ENCODE measurements around the gene AFF4. TPM values are rescaled to one million over a fixed set of nuclear protein-coding genes. Genes with fewer than 3 reads are reported as not detected.
"Not testable (repeated sequence)": the region's sequence is repeated elsewhere in the genome, so short reads cannot be mapped to it uniquely, and the experiment has no call there.

The AFF4 gene
- total RNA-seq, 1 donor, result 83.2 TPM

- H3K79me2 ChIP-seq (ENCODE audit: insufficient read depth, low read length), result no peaks in the 10 kb centered on the region
- H3K4me3 ChIP-seq (ENCODE audit: insufficient read depth, low read length), result no peak overlapping the region
- no peaks in the 10 kb centered on the region for H3K36me3 ChIP-seq (ENCODE audit: insufficient read depth, low read length)
- H3K27ac ChIP-seq (ENCODE audit: low read depth, low read length), result no peak overlapping the region
- no peaks in the 10 kb centered on the region for H4K20me1 ChIP-seq (ENCODE audit: insufficient read depth, low read length)
- peaks cover 2% of the 10 kb centered on the region for H3K4me1 ChIP-seq (ENCODE audit: insufficient read depth, low read length)
- no peak overlapping the region for H2AFZ ChIP-seq (ENCODE audit: low read length)
- no peaks in the 10 kb centered on the region for H3K27me3 ChIP-seq (ENCODE audit: insufficient read depth, low read length)
- H3K4me2 ChIP-seq (ENCODE audit: insufficient read depth, low read length), result no peak overlapping the region
- no peak for DNase-seq (ENCODE audit: insufficient read length, low spot score, missing footprints)
- no peaks in the 10 kb centered on the region for H3K9me3 ChIP-seq (ENCODE audit: low read depth, low read length)
- no peak for TF ChIP-seq CTCF (IDR thresholded peaks at IDR 0.05; ENCODE audit: extremely low read depth, low read depth, low read length)
These were observed 102.7 kb downstream of the AFF4 start for GRCh38 chr5:132860742-132861141.

- H2AFZ ChIP-seq (ENCODE audit: low read length), result no peak overlapping the region
- no peak overlapping the region for H3K4me2 ChIP-seq (ENCODE audit: insufficient read depth, low read length)
- H3K36me3 ChIP-seq (ENCODE audit: insufficient read depth, low read length), result no peaks in the 10 kb centered on the region
- no peaks in the 10 kb centered on the region for H3K27me3 ChIP-seq (ENCODE audit: insufficient read depth, low read length)
- H3K4me3 ChIP-seq (ENCODE audit: insufficient read depth, low read length), result no peak overlapping the region
- H3K4me1 ChIP-seq (ENCODE audit: insufficient read depth, low read length), result no peaks in the 10 kb centered on the region
- no peak overlapping the region for H3K27ac ChIP-seq (ENCODE audit: low read depth, low read length)
- H3K9me3 ChIP-seq (ENCODE audit: low read depth, low read length), result no peaks in the 10 kb centered on the region
- peak; percentile 57 for DNase-seq (ENCODE audit: insufficient read length, low spot score, missing footprints)
- H3K79me2 ChIP-seq (ENCODE audit: insufficient read depth, low read length), result no peaks in the 10 kb centered on the region
- no peaks in the 10 kb centered on the region for H4K20me1 ChIP-seq (ENCODE audit: insufficient read depth, low read length)
- no peak for TF ChIP-seq CTCF (IDR thresholded peaks at IDR 0.05; ENCODE audit: extremely low read depth, low read depth, low read length)
These were observed 103.5 kb downstream of the AFF4 start for GRCh38 chr5:132859889-132860437.

- DNase-seq (ENCODE audit: insufficient read length, low spot score, missing footprints), result no peak
- H3K27ac ChIP-seq (ENCODE audit: low read depth, low read length), result no peak overlapping the region
- no peak for TF ChIP-seq CTCF (IDR thresholded peaks at IDR 0.05; ENCODE audit: extremely low read depth, low read depth, low read length)
These were observed 107.4 kb downstream of the AFF4 start for GRCh38 chr5:132856011-132856410.

GRCh38 chr5:132854992-132855391 lies 108.4 kb downstream of the AFF4 start:
- not testable (repeated sequence) for H3K27me3 ChIP-seq (ENCODE audit: insufficient read depth, low read length); DNase-seq (ENCODE audit: insufficient read length, low spot score, missing footprints); H3K4me1 ChIP-seq (ENCODE audit: insufficient read depth, low read length); H3K4me3 ChIP-seq (ENCODE audit: insufficient read depth, low read length); H2AFZ ChIP-seq (ENCODE audit: low read length); H4K20me1 ChIP-seq (ENCODE audit: insufficient read depth, low read length); H3K4me2 ChIP-seq (ENCODE audit: insufficient read depth, low read length); H3K9me3 ChIP-seq (ENCODE audit: low read depth, low read length); H3K79me2 ChIP-seq (ENCODE audit: insufficient read depth, low read length); H3K36me3 ChIP-seq (ENCODE audit: insufficient read depth, low read length); H3K27ac ChIP-seq (ENCODE audit: low read depth, low read length)

More at GRCh38 chr5:132856011-132856410, 107.4 kb downstream of the AFF4 start:
- H3K79me2 ChIP-seq (ENCODE audit: insufficient read depth, low read length), result no peaks in the 10 kb centered on the region
- no peaks in the 10 kb centered on the region for H4K20me1 ChIP-seq (ENCODE audit: insufficient read depth, low read length)
- H3K4me3 ChIP-seq (ENCODE audit: insufficient read depth, low read length), result no peak overlapping the region
- H3K4me1 ChIP-seq (ENCODE audit: insufficient read depth, low read length), result no peaks in the 10 kb centered on the region
- no peaks in the 10 kb centered on the region for H3K9me3 ChIP-seq (ENCODE audit: low read depth, low read length)
- H3K36me3 ChIP-seq (ENCODE audit: insufficient read depth, low read length), result no peaks in the 10 kb centered on the region
- no peak overlapping the region for H2AFZ ChIP-seq (ENCODE audit: low read length)
- H3K4me2 ChIP-seq (ENCODE audit: insufficient read depth, low read length), result no peak overlapping the region
- H3K27me3 ChIP-seq (ENCODE audit: insufficient read depth, low read length), result no peaks in the 10 kb centered on the region

Data from osteoblast (primary cell).